ENCODE results near the gene PAGR1. TPM values are rescaled to one million over a fixed set of nuclear protein-coding genes. Genes with fewer than 3 reads are reported as not detected.
A peak's percentile ranks its signal among the peaks of the same experiment; 100 is the strongest.

PAGR1 gene
- total and polyA plus RNA-seq, 9 of the 15 experiments (the other 6 are each of a cell fraction or from before 2014, with no cell fraction given), result 1.4 to 58.2 (median 16.8) TPM

DNA sequence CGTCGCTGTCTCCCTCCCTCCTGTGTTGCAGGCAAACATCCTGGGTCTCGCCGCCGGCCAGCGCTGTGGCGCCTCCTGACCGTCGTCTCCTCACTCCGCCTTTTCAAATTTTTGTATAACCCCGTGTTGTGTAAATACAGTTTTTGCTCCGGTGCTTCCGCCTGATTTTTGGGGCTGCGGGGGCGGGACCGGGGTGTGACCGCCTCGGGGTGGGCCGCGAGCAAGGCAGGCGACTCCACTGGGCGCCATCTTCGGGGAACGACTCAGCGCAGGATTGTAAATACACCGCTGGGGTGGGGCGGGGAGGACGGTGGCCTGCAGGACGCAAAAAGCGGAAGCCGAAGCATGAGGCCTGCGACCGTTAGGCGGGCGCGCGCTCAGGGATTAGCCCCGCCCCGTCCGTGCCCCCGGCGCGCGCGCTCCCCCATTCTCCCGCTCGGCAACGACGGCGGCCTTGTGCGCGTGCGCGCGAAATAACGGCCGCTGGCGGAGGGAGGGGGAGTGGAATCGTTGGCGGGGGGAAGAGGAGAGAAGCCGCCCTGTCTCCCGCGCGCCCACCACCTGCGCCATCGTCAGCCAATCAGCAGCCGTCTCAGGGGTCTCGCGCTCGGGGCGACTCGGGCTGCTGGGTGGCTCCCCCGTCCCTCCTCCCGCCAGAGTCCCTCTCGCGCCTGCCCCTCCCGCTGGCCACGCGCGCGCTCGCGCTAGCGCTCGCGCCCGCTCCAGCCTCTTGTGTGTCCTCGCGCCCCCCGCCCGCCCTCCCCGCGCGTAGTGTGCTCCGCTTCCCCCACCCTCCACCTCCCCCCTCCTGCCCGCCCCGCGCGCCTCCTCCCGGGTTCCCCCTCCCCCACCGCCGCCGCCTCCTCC is 10.5 kb upstream of the PAGR1 start (continued):
- TF ChIP-seq BRF2 (IDR thresholded peaks at IDR 0.05; ENCODE audit: borderline replicate concordance, insufficient read depth, insufficient read length) (no peak), THRAP3 (IDR thresholded peaks at IDR 0.05; ENCODE audit: borderline replicate concordance) (no peak), HMBOX1 (IDR thresholded peaks at IDR 0.05) (no peak), ZEB2 (IDR thresholded peaks at IDR 0.05) (peak; percentile 12; the same call in 1 of the 2 replicates), EP300 (IDR thresholded peaks at IDR 0.05; ENCODE audit: low read length) (peak; percentile 91), ZNF766 (CRISPR knock-in tag; conservative IDR thresholded peaks at IDR 0.05) (peak; percentile 95), ATF6 (CRISPR knock-in tag; IDR thresholded peaks at IDR 0.05) (peak; percentile 70; the same call in 1 of the 2 replicates), KLF1 (tag; IDR thresholded peaks at IDR 0.05) (0 out of 2 replicates have a peak, but pooled peaks have one; percentile 62), PRMT5 (CRISPR knock-in tag; IDR thresholded peaks at IDR 0.05) (no peak), HDAC8 (tag; IDR thresholded peaks at IDR 0.05) (peak; percentile 76; the same call in 1 of the 2 replicates), TAF15 (IDR thresholded peaks at IDR 0.05; ENCODE audit: low read depth, low read length) (no peak), GMEB1 (CRISPR knock-in tag; IDR thresholded peaks at IDR 0.05) (peak; percentile 84), ZNF134 (CRISPR knock-in tag; conservative IDR thresholded peaks at IDR 0.05) (0 out of 2 replicates have a peak, but pooled peaks have one; percentile 28), NFIC (IDR thresholded peaks at IDR 0.05) (peak; percentile 45; the same call in 1 of the 2 replicates), HDGF (IDR thresholded peaks at IDR 0.05) (no peak), GTF2E2 (tag; IDR thresholded peaks at IDR 0.05) (peak; percentile 96), ZNF165 (CRISPR knock-in tag; IDR thresholded peaks at IDR 0.05; ENCODE audit: borderline replicate concordance) (no peak), RNF2 (IDR thresholded peaks at IDR 0.05) (peak; percentile 88), POLR2AphosphoS5 (IDR thresholded peaks at IDR 0.05; ENCODE audit: control insufficient read depth, insufficient read depth, low read depth, low read length) (peak; percentile 78; the same call in 1 of the 2 replicates), KLF6 (CRISPR knock-in tag; IDR thresholded peaks at IDR 0.05; ENCODE audit: borderline replicate concordance) (peak; percentile 80; the same call in 1 of the 2 replicates)
- TF ChIP-seq, protein P1, sequence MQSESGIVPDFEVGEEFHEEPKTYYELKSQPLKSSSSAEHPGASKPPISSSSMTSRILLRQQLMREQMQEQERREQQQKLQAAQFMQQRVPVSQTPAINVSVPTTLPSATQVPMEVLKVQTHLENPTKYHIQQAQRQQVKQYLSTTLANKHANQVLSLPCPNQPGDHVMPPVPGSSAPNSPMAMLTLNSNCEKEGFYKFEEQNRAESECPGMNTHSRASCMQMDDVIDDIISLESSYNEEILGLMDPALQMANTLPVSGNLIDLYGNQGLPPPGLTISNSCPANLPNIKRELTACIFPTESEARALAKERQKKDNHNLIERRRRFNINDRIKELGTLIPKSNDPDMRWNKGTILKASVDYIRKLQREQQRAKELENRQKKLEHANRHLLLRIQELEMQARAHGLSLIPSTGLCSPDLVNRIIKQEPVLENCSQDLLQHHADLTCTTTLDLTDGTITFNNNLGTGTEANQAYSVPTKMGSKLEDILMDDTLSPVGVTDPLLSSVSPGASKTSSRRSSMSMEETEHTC (IDR thresholded peaks at IDR 0.05), result peak; percentile 94

All from K562 (cell line).